GDM1 (cell line): ENCODE results near the gene POMZP3.
"Not testable (repeated sequence)": the region's sequence is repeated elsewhere in the genome, so short reads cannot be mapped to it uniquely, and the experiment has no call there.

Experiments
- DNase-seq: peaks from one replicate; lab custom pipeline; 2025; lab: John Stamatoyannopoulos, UW

POMZP3 gene

DNA sequence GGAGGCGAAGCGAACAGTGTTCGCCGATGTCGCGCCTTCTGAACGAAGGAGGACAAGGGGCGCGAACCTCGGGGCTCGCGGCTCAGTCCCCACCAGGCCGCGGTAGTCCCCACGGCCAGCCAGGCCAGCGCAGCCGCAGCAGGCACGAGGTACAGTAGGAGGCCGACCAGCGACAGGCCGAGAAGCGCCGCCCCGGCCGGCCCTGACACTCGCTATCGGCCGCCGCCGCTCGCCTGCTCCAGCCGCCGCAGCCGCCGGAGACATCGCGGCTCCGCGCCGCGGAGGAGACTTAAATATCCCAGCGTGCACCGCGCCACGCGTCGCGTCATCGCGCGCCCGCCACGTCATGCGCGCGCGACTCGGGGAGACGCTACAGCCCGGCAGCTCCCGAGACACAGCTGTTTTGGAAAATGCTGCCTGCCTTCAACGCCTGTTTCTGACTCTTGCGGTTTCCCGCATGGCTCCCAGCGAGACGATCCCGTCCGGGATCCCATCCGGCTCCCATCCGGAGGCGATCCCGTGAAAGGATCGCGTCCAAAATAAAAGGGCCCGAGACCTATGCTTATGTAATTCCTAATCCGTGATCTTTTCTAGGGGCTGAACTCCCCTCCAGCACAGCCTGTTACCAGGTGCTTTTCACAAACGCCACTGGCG is at the start of gene POMZP3:
Gene POMZP3 (minus strand): TSS at position 291 of the 654 bp plus-strand sequence. CDS start 1,215 bp downstream, outside the sequence.
- not testable (repeated sequence) for DNase-seq

DNA sequence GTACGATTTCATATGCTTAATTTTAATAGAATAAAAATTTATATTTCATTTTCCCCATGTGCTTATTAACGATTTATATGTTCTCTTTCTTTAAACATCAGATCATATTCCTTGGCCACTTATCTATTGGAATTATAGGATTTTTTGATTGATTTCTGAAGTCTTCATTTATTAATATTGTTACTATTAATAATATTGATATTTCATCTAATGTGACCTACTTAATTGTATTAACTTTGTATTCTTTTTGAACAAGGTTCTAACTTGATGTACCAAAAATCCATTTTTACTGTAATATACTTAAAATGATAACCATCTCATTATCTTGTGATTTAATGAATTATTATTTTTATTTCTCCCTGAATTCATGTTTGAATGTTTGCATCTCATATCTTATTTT is 48.7 kb upstream of the POMZP3 start:
- DNase-seq: not testable (repeated sequence)

DNA sequence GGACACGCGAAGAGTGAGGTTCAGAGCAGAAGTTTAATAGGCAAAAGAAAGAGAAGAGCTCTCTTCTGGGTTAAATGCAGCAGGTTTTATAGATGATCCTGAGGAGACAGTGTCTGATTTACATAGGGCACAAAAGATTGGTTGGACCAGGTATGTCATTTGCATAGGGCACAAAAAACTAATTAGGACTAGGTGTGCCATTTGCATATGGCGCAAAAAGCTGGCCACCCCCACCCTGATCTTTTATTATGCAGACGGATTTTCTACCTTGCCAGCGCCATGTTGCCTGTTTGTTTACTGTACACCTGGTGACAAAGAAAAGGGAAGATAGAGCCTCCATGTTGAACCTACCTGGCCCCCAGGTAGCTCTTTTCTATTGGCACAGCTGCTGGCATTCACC is 46.3 kb upstream of the POMZP3 start:
- DNase-seq: not testable (repeated sequence)

DNA sequence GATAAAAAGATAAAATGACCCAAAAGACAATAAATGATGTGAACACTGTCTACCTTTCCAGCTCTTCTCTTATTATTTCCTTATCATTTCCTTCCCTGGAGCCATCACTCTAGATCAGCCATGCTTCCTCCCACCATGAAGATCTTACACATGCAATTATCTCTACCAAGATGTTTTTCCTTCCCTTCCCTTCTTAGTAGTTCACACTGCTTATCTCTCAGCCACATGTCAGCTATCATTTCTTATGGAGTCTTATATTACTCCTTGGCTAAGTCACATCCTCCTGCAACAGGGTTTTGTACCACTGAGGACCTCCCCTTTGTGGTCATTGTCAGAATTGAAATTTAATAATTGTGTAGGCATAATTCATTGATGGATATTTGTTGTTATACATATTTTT is 32.1 kb upstream of the POMZP3 start:
- not testable (repeated sequence) for DNase-seq

DNA sequence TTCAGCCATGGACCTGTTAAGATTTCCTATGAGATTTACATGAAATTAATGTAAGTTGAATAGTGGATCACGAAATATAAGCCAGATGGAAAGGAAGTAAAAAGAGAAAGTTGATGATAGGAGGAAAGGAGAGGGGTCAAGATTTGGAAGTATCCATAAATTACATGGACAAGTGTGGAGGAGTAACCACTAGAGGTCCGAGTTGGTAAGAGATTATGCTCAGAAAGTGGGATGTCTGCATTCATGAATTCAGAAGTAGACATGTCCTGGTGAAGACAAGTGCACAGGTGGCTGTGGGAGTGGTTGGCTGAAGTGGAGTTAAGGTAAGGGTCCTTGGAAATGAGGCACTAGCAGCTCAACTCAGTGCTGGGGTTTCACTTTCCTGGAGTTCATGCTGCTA is 29.3 kb upstream of the POMZP3 start:
- not testable (repeated sequence) for DNase-seq

DNA sequence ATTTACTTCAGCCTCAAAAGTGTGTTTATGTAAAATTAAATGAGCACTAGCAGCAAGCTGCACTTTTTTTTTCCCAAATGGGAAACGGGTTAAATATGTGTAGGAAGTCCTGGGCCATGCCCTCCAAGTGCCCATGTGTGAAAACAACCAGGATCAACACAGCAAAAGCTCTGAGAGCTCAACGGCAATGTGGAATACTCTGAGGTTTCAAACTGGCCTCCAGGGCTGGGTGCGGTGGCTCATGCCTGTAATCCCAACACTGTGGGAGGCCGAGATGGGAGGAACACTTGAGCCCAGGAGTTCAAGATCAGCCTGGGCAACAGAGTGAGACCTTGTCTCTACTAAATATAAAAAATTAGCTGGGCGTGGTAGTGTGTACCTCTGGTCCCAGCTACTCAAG is 15.5 kb upstream of the POMZP3 start:
- DNase-seq: not testable (repeated sequence)

DNA sequence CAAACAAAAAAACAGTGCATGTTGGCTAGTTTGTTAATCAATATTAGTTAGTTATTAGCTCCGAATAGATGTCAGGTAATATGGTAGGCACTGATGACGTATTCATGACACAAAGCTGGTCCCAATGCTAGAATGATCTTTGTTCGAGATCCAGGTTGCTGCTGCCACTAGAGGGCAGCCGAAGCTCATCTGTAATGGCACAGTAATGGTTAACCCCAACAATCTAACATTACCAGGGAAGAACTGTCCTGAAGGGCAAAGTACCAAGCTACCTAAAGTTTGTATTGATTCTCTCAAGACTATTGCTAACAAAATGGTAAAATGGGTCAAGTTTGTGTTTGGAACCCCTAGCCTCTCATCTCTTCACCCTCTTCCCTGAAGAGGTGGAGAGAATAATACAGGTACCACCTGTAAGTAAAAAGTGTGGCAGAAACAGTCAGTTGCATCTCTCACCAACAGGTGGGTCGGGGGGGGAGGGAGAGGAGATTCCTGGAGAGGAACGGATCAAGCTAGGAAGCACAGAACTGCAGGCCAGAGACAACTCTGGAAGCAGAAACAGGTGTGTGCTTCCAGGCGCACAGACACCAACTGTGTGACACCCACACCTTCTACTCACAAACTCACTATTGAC is 10.1 kb upstream of the POMZP3 start:
- not testable (repeated sequence) for DNase-seq

DNA sequence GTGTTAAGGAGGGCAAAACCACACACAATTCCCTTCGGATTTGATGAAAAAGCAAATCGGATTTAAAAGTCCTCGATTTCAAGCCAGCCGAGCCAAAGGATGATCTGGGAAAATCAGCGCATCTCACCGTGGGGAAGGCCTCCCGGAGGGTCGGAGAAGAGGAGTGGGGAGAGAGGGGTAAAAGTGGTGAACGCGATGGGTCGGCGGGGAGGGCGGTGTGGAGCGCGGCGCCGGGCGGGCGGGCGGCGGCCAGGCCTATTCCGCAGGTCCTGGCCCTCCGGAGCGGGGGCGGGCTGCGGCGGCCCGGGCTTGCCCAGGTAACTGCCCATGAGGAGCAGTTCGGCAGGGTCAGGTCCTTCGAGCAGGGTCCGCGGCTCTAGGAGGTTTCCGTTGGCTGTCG is 498 bp downstream of the POMZP3 start:
- DNase-seq: not testable (repeated sequence)

DNA sequence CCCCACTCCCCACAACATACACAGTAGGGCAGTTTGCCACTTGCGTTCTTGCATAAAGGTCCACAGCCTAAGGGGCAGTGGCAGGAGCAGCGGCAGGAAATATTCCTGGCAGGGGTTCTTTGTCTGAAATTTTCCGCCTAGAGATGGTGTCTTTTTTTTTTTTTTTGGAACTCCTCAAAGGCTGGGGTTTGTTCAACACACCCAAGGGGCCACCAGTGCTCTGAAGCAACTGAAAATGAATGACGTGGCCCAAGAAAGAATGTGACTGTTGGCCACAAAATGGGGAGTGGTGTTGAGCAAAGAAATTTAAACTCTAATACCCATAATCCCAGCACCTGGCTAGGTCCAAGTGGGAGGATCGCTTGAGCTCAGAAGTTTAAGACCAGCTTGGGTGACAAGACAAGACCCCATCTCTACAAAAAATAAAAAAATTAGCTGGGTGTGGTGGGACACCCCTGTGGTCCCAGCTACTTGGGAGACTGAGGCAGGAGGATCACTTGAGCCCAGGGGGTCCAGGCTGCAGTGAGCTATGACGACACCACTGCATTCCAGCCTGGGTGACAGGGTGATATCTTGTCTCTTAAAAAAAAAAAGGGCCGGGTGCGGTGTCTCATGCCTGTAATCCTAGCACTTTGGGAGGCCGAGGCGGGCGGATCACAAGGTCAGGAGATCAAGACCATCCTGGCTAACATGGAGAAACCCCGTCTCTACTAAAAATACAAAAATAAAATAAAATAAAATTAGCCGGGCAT is 7.5 kb downstream of the POMZP3 start:
- DNase-seq: not testable (repeated sequence)

DNA sequence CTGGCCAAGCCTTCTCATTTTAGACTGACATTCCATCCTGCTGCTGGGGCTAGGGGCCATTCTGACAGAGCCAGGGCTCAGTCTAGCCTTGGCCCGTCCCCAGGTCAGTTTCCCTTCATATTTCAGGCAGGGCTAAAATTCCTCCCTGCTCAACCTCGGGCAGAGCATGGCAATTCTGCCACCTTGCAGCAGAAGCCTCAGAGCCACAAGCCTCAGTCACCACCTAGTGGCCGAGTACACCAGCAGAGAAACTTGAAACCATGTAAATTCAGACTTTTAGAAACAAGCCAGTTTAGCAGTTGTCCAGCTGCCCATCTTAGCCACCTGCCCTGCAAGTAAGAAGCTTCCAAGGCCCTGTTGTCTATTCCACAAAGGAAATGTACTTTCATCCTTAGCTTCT is 13.3 kb downstream of the POMZP3 start:
- not testable (repeated sequence) for DNase-seq

DNA sequence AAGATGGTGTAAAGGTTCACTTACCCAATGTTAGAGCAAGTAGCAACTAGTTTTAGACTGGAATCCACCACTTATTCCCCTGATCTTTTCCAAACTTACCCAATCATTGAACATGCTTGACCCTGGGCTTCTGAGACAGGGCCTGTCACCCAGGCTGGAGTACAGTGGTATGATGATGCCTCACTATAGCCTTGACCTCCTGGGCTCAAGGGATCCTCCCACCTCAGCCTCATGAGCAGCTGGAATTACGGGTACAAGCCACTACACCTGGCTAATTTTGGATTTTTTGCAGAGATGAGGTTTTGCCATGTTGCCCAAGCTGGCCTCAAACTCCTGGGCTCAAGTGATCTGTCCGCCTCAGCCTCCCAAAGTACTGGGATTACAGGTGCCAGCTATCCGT is 14.8 kb downstream of the POMZP3 start:
- not testable (repeated sequence) for DNase-seq

DNA sequence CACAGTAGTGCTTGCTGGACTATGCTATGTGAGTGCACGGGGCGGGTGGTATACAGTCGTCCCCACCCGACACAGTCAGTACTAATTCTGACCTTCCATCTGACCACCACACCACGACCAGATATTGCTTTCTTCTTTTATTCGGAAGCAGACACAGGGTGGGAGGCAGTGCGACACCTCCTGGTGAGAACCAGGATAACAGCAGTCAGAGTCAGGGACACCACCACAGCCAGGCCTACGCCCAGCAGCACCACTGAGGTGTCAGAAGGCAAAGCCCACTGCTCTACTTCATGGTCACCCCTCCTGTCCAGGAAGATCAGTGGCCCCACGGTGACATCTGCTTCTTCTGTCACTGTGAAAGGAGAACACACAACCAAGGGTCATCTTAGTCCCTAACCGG is 17.2 kb downstream of the POMZP3 start:
- not testable (repeated sequence) for DNase-seq

DNA sequence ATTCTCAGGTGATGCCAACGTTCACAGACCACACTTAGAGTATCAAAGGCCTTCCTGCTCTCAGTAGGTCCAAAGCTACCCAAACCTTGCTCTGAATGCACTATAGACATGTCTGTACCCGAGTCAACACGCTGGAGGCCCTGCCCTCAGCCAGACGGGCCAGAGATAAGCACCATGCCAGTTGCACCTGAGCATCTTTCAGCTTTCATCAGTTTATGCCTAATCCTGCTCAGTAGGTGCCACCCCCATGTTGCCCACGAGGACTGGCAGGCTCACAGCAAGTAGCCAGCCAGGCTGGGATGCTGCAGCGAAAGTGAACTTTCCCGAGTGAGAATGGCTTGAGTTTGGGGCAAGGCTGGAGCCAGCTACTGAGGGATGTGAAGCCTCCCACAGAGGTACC is 18.6 kb downstream of the POMZP3 start:
- DNase-seq: not testable (repeated sequence)

DNA sequence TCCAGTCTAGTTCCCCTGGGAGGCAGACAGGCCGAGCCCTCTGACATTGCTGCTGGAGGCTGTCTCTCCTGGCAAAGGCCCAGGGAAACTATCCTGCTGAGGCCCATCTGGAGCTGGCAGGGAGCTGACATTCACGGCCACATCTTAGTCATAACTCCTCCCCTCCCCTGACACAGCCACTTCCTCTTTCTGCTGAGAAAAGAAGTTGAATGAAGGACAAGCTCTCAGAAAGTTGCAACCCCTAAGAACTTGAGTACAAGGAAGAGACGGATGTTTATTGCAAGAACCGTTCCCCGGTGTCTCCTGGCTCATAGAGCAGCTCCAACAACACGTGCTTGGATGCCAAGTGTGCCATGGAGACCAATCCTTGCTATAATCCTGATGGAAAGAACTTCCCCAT is 21.1 kb downstream of the POMZP3 start:
- DNase-seq: peak; percentile 92

DNA sequence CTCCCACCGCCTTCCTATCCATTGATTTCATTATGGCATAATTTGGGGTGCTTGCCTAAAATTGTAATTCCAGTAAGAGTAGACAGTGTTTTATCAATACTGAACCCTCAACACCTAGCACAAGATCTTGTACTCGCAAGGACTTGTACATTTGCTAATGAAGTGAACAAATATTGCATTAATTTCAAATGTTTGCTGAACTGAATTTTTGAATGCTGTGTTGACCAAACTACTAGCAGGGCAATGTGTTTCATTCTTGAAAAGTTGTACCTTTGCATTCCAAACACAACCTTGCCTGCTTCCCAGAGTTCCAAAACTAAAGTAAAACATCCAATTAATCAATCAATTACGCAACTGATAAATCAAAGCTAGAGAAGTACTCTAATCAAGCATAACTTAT is 26.4 kb downstream of the POMZP3 start:
- not testable (repeated sequence) for DNase-seq

DNA sequence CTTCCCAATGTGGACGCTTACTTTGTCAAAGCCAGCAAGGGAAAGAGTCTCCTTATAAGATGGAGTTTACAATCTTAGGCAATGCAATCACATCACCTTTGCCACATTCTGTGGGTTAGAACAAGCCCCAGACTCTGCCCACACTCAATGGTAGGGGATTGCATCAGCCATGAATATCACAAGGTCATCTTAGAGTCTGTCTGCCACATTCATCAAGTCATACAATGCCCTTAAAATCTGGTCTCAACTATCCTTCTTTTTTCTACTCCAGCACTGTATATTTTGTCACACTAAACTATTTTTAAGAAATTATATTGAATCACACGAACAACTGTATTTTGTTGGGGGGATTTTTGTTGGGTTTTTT is 27.0 kb downstream of the POMZP3 start:
- not testable (repeated sequence) for DNase-seq

DNA sequence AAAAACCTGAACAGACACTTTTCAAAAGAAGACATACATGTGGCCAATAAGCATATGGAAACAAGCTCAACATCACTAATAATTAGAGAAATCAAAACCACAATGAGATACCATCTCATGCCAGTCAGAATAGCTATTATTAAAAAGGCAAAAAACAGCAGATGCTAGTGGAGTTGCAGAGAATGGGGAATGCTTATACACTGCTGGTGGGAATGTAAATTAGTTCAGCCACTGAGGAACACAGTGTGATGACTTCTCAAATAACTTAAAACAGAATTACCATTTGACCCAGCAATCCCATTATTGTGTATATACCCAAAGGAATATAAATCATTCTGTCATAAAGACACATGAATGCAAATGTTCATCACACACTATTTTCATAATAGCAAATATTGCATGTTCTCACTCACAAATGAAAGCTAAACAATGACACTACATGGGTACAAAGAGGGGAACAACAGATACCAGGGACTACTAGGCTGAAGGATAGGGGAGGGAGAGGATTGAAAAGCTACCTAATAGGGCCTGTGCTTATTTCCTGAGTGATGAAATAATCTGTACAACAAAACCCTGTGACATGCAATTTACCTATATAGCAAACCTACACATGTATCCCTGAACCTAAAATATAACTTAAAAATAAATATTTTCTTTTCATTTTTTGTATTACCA is 28.4 kb downstream of the POMZP3 start:
- not testable (repeated sequence) for DNase-seq

DNA sequence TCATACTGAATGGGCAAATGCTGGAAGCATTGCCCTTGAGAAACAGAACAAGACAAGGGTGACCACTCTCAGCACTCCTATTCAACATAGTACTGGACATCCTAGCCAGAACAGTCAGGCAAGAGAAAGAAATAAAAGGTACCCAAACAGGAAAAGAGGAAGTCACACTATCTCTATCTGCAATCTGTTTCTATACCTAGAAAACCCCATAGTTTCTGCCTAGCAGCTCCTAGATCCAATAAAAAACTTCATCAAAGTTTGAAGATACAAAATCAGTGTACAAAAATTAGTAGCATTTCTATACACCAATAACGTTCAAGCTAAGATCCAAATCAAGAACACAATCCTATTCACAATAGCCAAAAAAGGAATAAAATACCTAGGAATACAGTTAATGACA is 29.8 kb downstream of the POMZP3 start:
- not testable (repeated sequence) for DNase-seq

DNA sequence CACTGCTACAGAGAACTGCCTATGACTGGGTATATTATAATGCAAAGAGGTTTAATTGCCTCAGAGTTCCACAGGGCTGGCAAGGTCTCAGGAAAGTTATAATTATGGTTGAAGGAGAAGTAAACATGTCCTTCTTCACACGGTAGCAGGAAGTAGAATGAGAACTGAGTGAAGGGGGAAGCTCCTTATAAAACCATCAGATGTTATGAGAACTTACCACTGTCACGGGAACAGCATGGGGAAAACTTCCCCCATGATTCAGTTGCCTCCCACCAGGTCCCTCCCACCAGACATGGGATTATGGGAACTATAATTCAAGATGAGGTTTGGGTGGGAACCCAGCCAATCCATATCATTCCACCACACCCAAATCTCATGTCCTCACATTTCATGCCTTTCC is 34.4 kb downstream of the POMZP3 start:
- not testable (repeated sequence) for DNase-seq

DNA sequence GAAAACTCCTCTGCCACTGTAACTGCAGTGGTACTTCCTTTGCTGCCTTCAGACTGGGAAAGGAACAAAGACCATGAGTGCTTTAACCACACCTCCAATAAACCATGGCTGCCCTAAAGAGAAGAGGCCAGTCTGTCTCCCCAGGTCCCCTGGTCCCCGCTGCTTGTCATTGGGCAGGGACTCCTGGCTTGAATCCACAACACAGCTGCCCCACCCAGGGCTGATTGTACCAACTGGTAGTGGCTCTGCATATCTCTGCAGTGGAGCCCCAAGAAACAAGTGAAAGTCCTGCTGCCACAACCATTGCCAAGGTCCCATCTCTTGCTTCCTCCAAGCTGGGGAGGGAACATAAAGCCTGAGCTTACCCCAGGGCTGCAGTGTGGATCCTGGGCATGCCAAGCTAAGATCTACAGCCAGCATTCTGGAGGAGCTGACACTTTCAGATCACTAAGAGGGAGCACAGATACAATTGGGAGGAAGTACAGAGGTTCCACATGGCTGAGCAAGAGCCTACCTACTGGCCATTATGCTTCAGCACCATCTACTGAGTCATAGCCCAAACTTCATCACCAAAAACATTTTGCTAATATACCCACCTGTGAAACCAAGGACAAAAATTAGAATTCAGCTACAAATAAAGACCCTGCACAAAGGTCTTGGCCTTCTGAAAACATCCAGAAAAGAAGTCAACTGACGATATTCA is 35.3 kb downstream of the POMZP3 start:
- DNase-seq: not testable (repeated sequence)

DNA sequence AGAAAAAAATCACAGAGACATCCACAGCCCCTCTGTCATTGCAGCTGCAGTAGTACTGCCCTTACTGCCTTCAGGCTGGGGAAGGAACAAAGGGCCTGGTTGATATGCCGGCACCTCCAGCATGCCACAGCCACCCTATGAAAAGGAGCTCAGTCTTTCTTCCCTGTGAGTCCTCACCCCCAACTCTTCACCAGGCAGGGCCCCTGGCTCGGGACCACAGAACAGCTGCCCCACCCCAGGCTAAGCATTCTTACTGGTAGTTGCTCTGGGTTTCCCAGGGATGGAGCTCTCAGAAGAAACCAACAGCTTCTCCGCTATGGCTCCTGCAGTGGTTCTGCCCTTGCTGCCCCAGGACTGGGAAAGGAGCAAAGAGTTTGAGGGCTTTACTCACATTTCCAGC is 36.0 kb downstream of the POMZP3 start:
- DNase-seq: not testable (repeated sequence)

DNA sequence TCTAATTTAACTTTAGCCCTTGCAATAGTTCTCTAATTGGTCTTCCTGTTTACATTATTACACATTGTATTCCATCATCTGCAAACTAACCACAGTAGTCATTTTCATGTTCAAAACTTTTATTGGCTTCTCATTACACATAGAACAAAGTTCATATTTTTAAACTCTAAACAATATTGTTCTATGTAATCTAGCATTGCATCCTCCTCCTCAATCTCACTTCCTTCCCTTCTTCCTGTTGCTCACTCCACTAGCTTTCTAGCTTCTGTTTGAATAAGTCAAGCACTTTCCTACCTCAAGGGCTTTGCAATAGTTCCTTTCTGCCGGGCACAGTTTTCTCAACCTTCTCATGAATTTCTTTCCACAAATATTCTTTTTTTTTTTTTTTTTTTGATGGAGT is 38.5 kb downstream of the POMZP3 start:
- not testable (repeated sequence) for DNase-seq
